ENCODE results near the gene KATNB1. TPM values are rescaled to one million over a fixed set of nuclear protein-coding genes. Genes with fewer than 3 reads are reported as not detected.
"Not testable (repeated sequence)": the region's sequence is repeated elsewhere in the genome, so short reads cannot be mapped to it uniquely, and the experiment has no call there.

The KATNB1 gene
- total RNA-seq, 1 experiment from 2014 or later = 30.6 TPM

- DNase-seq (ENCODE audit: unreplicated experiment) = no peak
- TF ChIP-seq CTCF (IDR thresholded peaks at IDR 0.05; ENCODE audit: unreplicated experiment) = no peak
- H3K9me3 Mint-ChIP-seq (ENCODE audit: unreplicated experiment) = no peaks in the 10 kb centered on the region
- BruUV-seq (replicated peaks) = no TSS peak
- H3K4me3 Mint-ChIP-seq (ENCODE audit: unreplicated experiment) = no peak overlapping the region
- POLR2A ChIA-PET = no interaction called here
- CTCF ChIA-PET = no interaction called here
- H3K27ac Mint-ChIP-seq (ENCODE audit: low read depth, unreplicated experiment) = no peak overlapping the region
- no peaks in the 10 kb centered on the region for H3K27me3 Mint-ChIP-seq (ENCODE audit: insufficient read depth, unreplicated experiment)
- intact Hi-C loops (cut with micrococcal nuclease) = no loop called here
- no peaks in the 10 kb centered on the region for H3K4me1 Mint-ChIP-seq (ENCODE audit: insufficient read depth, unreplicated experiment)
- H3K36me3 Mint-ChIP-seq (ENCODE audit: insufficient read depth, unreplicated experiment) = peaks cover 15% of the 10 kb centered on the region
Measured at GRCh38 chr16:57743458-57743857, 7.9 kb downstream of the KATNB1 start.

GRCh38 chr16:57743886-57744641 is 8.5 kb downstream of the KATNB1 start:
- intact Hi-C loops (cut with micrococcal nuclease) = no loop called here
- Mint-ChIP-seq H3K4me1 (ENCODE audit: insufficient read depth, unreplicated experiment) (no peaks in the 10 kb centered on the region), H3K9me3 (ENCODE audit: unreplicated experiment) (no peaks in the 10 kb centered on the region), H3K27ac (ENCODE audit: low read depth, unreplicated experiment) (no peak overlapping the region), H3K4me3 (ENCODE audit: unreplicated experiment) (no peak overlapping the region), H3K27me3 (ENCODE audit: insufficient read depth, unreplicated experiment) (no peaks in the 10 kb centered on the region), H3K36me3 (ENCODE audit: insufficient read depth, unreplicated experiment) (peaks cover 15% of the 10 kb centered on the region)
- TF ChIP-seq CTCF (IDR thresholded peaks at IDR 0.05; ENCODE audit: unreplicated experiment) = no peak
- no peak for DNase-seq (ENCODE audit: unreplicated experiment)
- BruUV-seq (replicated peaks) = no TSS peak
- ChIA-PET POLR2A (no interaction called here), CTCF (interaction anchor here (0.6 to 1.1 kb wide), 3 partner anchors 9 to 144 kb away, joined by 3 to 5 read pairs (median 3); partner anchors contain the start of gene KATNB1)

- Mint-ChIP-seq H3K9me3 (ENCODE audit: unreplicated experiment) (no peaks in the 10 kb centered on the region), H3K27me3 (ENCODE audit: insufficient read depth, unreplicated experiment) (no peaks in the 10 kb centered on the region), H3K36me3 (ENCODE audit: insufficient read depth, unreplicated experiment) (peaks cover 15% of the 10 kb centered on the region), H3K27ac (ENCODE audit: low read depth, unreplicated experiment) (no peak overlapping the region), H3K4me3 (ENCODE audit: unreplicated experiment) (no peak overlapping the region), H3K4me1 (ENCODE audit: insufficient read depth, unreplicated experiment) (no peaks in the 10 kb centered on the region)
- POLR2A ChIA-PET = no interaction called here
- intact Hi-C loops (cut with micrococcal nuclease) = no loop called here
- DNase-seq (ENCODE audit: unreplicated experiment) = no peak
- TF ChIP-seq CTCF (IDR thresholded peaks at IDR 0.05; ENCODE audit: unreplicated experiment) = no peak
- BruUV-seq (replicated peaks) = no TSS peak
- CTCF ChIA-PET = interaction anchor here (0.6 to 1.1 kb wide), 3 partner anchors 9 to 145 kb away, joined by 3 to 5 read pairs (median 3); partner anchors contain the start of gene KATNB1
Measured at GRCh38 chr16:57744642-57744903, 9.0 kb downstream of the KATNB1 start.

- Mint-ChIP-seq H3K27me3 (ENCODE audit: insufficient read depth, unreplicated experiment) (no peaks in the 10 kb centered on the region), H3K4me1 (ENCODE audit: insufficient read depth, unreplicated experiment) (no peaks in the 10 kb centered on the region), H3K27ac (ENCODE audit: low read depth, unreplicated experiment) (no peak overlapping the region), H3K9me3 (ENCODE audit: unreplicated experiment) (no peaks in the 10 kb centered on the region), H3K4me3 (ENCODE audit: unreplicated experiment) (no peak overlapping the region), H3K36me3 (ENCODE audit: insufficient read depth, unreplicated experiment) (peaks cover 15% of the 10 kb centered on the region)
- no peak for DNase-seq (ENCODE audit: unreplicated experiment)
- intact Hi-C loops (cut with micrococcal nuclease) = no loop called here
- CTCF ChIA-PET = interaction anchor here (0.6 to 1.2 kb wide), 6 partner anchors 10 to 273 kb away, joined by 3 to 4 read pairs (median 4); no protein-coding TSS in a partner anchor
- POLR2A ChIA-PET = interaction anchor here (0.7 to 1.6 kb wide), 2 partner anchors 10 to 84 kb away, joined by 7 read pairs; partner anchors contain the start of gene KATNB1
- BruUV-seq (replicated peaks) = no TSS peak
- no peak for TF ChIP-seq CTCF (IDR thresholded peaks at IDR 0.05; ENCODE audit: unreplicated experiment)
Measured at GRCh38 chr16:57745768-57746167, 10.2 kb downstream of the KATNB1 start.

GRCh38 chr16:57746316-57746715 is 10.7 kb downstream of the KATNB1 start:
- CTCF ChIA-PET = interaction anchor here (0.6 to 1.2 kb wide), 5 partner anchors 10 to 171 kb away, joined by 3 to 4 read pairs (median 4); no protein-coding TSS in a partner anchor

More at GRCh38 chr16:57746316-57746715, 10.7 kb downstream of the KATNB1 start:
- H3K4me3 Mint-ChIP-seq (ENCODE audit: unreplicated experiment); H3K9me3 Mint-ChIP-seq (ENCODE audit: unreplicated experiment); BruUV-seq (replicated peaks); intact Hi-C loops (cut with micrococcal nuclease); H3K4me1 Mint-ChIP-seq (ENCODE audit: insufficient read depth, unreplicated experiment); DNase-seq (ENCODE audit: unreplicated experiment); H3K27me3 Mint-ChIP-seq (ENCODE audit: insufficient read depth, unreplicated experiment); H3K27ac Mint-ChIP-seq (ENCODE audit: low read depth, unreplicated experiment): not testable (repeated sequence)
- peaks cover 15% of the 10 kb centered on the region for H3K36me3 Mint-ChIP-seq (ENCODE audit: insufficient read depth, unreplicated experiment)
- POLR2A ChIA-PET = interaction anchor here (1.6 kb wide), 1 partner anchor 10 kb away, joined by 7 read pairs; the partner anchor contains the start of gene KATNB1

All from MCF 10A (cell line).